Measurements from ENCODE around the gene DPY19L3.

DPY19L3 gene

GRCh38 chr19:32526895-32527294 lies 121.3 kb downstream of the DPY19L3 start:
- DNase-seq = no peak

- DNase-seq = no peak
Measured at GRCh38 chr19:32530773-32531172, 125.2 kb downstream of the DPY19L3 start.

GRCh38 chr19:32532233-32532632 lies 126.7 kb downstream of the DPY19L3 start:
- no peak for DNase-seq

Data from effector CD4-positive, alpha-beta T cell (primary cell).